Left lung (tissue), 10 donors: ENCODE data around the gene VPS37C. TPM values are rescaled to one million over a fixed set of nuclear protein-coding genes. Genes with fewer than 3 reads are reported as not detected.

Experiments used
- ATAC-seq: fragments of 200-7000 bp; cut with Tn5 transposase; one replicate; pipeline ENCODE4 v1.9.1; 2020; ENCODE audit warnings: moderate library complexity
- DNase-seq, 4 donors: peaks; one replicate each; pipeline ENCODE4 v3.0.0-alpha.2; 2013 to 2020
- H3K27ac ChIP-seq, 2 donors: fragments of 200-600 bp; sonication (generic) in 1 of 2; one replicate each; pipeline versions ENCODE4 v1.5.0 to v1.8.0; 2020 to 2021
- H3K27me3 ChIP-seq, 2 donors: fragments of 200-600 bp; sonication (generic) in 1 of 2; one replicate each; pipeline versions ENCODE4 v1.5.0 to v1.8.0; 2020 to 2021
- H3K36me3 ChIP-seq, 2 donors: fragments of 200-600 bp; sonication (generic) in 1 of 2; one replicate each; pipeline versions ENCODE4 v1.5.0 to v1.8.0; 2020 to 2021
- H3K4me1 ChIP-seq, 2 donors: fragments of 200-600 bp; one replicate each; pipeline ENCODE4 v1.8.0; 2021
- H3K4me3 ChIP-seq, 2 donors: fragments of 200-600 bp; sonication (generic) in 1 of 2; one replicate each; pipeline versions ENCODE4 v1.5.0 to v1.8.0; 2020 to 2021; ENCODE audit warnings: mild to moderate bottlenecking in 1 of 2
- H3K9me3 ChIP-seq, 2 donors: fragments of 200-600 bp; sonication (generic) in 1 of 2; one replicate each; pipeline versions ENCODE4 v1.5.0 to v1.8.0; 2020 to 2021
- CTCF ChIP-seq, 2 donors: fragments of 200-600 bp; sonication (generic) in 1 of 2; IDR thresholded peaks; one replicate each; pipeline versions ENCODE4 v1.5.0 to v1.8.0; 2021; ENCODE audit warnings: antibody characterized with exemption in 2 of 2
- intact Hi-C, 2 donors: fragments of 100-400 bp; cut with DNase I; formaldehyde crosslinking; loops; one replicate each; pipeline versions ENCODE4 v1.11.2 to v1.14.2; 2022
- polyA plus RNA-seq, 6 donors: library from polyadenylated mRNA; unstranded; fragments of 120-200 nt; gene quantifications; one replicate each; pipeline ENCODE4 v1.2.1, GENCODE V29; 2013; ENCODE audit not compliant: insufficient read length in 6 of 6
- total RNA-seq, 2 donors: library from RNA; stranded (reverse); fragmentation: NEBNext Ultra II Directional; extraction: Animal tissue kit (Norgen Biotek cat#: 25700); gene quantifications; one replicate each; pipeline ENCODE4 v1.2.1, GENCODE V29; 2021
- donor health status: DM: no; HTN: yes; CAD: no.
- donor health status: DM: no; HTN: no; CAD: no.

Gene VPS37C
- total and polyA plus RNA-seq, 8 donors = 14.7 to 30.8 (median 17.7) TPM

- DNase-seq (peak in 2 of 4 donors; percentile 19 to 54), ATAC-seq (peak; percentile 60)
- Histone ChIP-seq H3K4me1 (peaks cover 22 to 87% of the 10 kb centered on the region in 2 donors), H3K9me3 (peaks cover 0 to 2% of the 10 kb centered on the region in 2 donors), H3K36me3 (no peaks in the 10 kb centered on the region), H3K27ac (peak overlapping the region in 1 of 2 donors; percentile 63), H3K4me3 (no peak overlapping the region), H3K27me3 (no peaks in the 10 kb centered on the region)
- intact Hi-C loops = no loop called here
- no peak for TF ChIP-seq CTCF (IDR thresholded peaks at IDR 0.05)
Observed at GRCh38 chr11:61149624-61150615, 11.3 kb downstream of the VPS37C start.

GRCh38 chr11:61147791-61148620 lies 13.2 kb downstream of the VPS37C start:
- DNase-seq (peak in 1 of 4 donors; percentile 31), ATAC-seq (no peak)
- TF ChIP-seq CTCF (IDR thresholded peaks at IDR 0.05) = no peak
- H3K27me3 ChIP-seq = no peaks in the 10 kb centered on the region
- peaks cover 20 to 78% of the 10 kb centered on the region in 2 donors for H3K4me1 ChIP-seq
- no peaks in the 10 kb centered on the region for H3K36me3 ChIP-seq
- no peaks in the 10 kb centered on the region for H3K9me3 ChIP-seq
- no peak overlapping the region for H3K27ac ChIP-seq
- intact Hi-C loops = no loop called here
- H3K4me3 ChIP-seq = no peak overlapping the region

- no peak for TF ChIP-seq CTCF (IDR thresholded peaks at IDR 0.05)
- DNase-seq = no peak
- no peaks in the 10 kb centered on the region for H3K36me3 ChIP-seq
- ATAC-seq = no peak
- H3K9me3 ChIP-seq = no peaks in the 10 kb centered on the region
- no peaks in the 10 kb centered on the region for H3K27me3 ChIP-seq
- peaks cover 14 to 71% of the 10 kb centered on the region in 2 donors for H3K4me1 ChIP-seq
- no peak overlapping the region for H3K27ac ChIP-seq
- H3K4me3 ChIP-seq = no peak overlapping the region
- intact Hi-C loops = no loop called here
Observed at GRCh38 chr11:61147271-61147670, 14.0 kb downstream of the VPS37C start.

- no peak overlapping the region for H3K4me3 ChIP-seq
- peak overlapping the region in 1 of 2 donors; percentile 37 for H3K27ac ChIP-seq
- no peak for TF ChIP-seq CTCF (IDR thresholded peaks at IDR 0.05)
- DNase-seq (no peak), ATAC-seq (no peak)
- no peaks in the 10 kb centered on the region for H3K36me3 ChIP-seq
- intact Hi-C loops = no loop called here
- H3K27me3 ChIP-seq = no peaks in the 10 kb centered on the region
- H3K9me3 ChIP-seq = no peaks in the 10 kb centered on the region
- peaks cover 14 to 66% of the 10 kb centered on the region in 2 donors for H3K4me1 ChIP-seq
Observed at GRCh38 chr11:61146416-61146815, 14.8 kb downstream of the VPS37C start.
